ENCODE measurements around the gene STON2. TPM values are rescaled to one million over a fixed set of nuclear protein-coding genes. Genes with fewer than 3 reads are reported as not detected.

STON2 gene
- total and polyA plus RNA-seq, 4 donors, result 1.9 to 30.0 (median 7.3) TPM

GRCh38 chr14:81392976-81393643, 7.0 kb downstream of the STON2 start:
- H3K4me1 ChIP-seq (ENCODE audit: control insufficient read depth in 4 of 4, insufficient read depth in 4 of 4, low read length in 3 of 4), result peaks cover 0 to under 1% (median 0%) of the 10 kb centered on the region in 4 donors
- DNase-seq (ENCODE audit: low spot score), result no peak
- 87% methylated on average over 6 of the region's 6 CpGs for WGBS
- H3K4me3 ChIP-seq (ENCODE audit: low read depth in 1 of 3, low read length in 3 of 3), result no peak overlapping the region
- H3K9me3 ChIP-seq (ENCODE audit: control insufficient read depth in 4 of 4, low read length in 3 of 4), result no peaks in the 10 kb centered on the region
- no peak for TF ChIP-seq SP1 (IDR thresholded peaks at IDR 0.05)
- no peak overlapping the region for H3K27ac ChIP-seq (ENCODE audit: low read depth in 1 of 2, low read length in 2 of 2)
- peaks cover 0 to 8% (median 2%) of the 10 kb centered on the region in 4 donors for H3K36me3 ChIP-seq (ENCODE audit: control insufficient read depth in 4 of 4, insufficient read depth in 3 of 4, low read depth in 1 of 4, low read length in 3 of 4)
- no peaks in the 10 kb centered on the region for H3K27me3 ChIP-seq (ENCODE audit: control insufficient read depth in 4 of 4, insufficient read depth in 4 of 4, low read length in 3 of 4)
- H3K9ac ChIP-seq (ENCODE audit: low read depth in 1 of 2, low read length in 2 of 2), result no peak overlapping the region

DNA sequence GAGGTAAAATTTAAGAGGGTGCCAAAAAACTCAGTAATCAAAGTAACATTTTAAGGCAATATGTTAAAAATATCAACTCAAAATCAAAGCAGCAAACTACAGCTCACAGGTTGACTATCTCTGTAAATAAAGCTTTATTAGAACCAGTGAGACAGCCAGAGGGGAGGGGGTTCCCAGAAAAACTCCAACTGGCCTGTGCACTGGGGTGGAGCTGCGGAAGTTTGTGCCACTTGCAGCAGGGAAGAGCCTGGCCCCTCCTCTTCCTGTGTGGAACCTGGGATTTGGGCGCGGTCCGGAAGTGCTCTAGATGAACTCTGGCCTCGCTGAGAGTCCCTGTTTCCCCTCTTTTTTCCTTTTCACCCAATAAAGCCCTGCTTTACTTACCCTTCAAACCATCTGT, 8.1 kb downstream of the STON2 start:
- no peak for DNase-seq (ENCODE audit: low spot score)
- Histone ChIP-seq H3K4me1 (ENCODE audit: control insufficient read depth in 4 of 4, insufficient read depth in 4 of 4, low read length in 3 of 4) (no peaks in the 10 kb centered on the region), H3K9ac (ENCODE audit: low read depth in 1 of 2, low read length in 2 of 2) (no peak overlapping the region), H3K4me3 (ENCODE audit: low read depth in 1 of 3, low read length in 3 of 3) (no peak overlapping the region), H3K27ac (ENCODE audit: low read depth in 1 of 2, low read length in 2 of 2) (no peak overlapping the region), H3K9me3 (ENCODE audit: control insufficient read depth in 4 of 4, low read length in 3 of 4) (no peaks in the 10 kb centered on the region), H3K36me3 (ENCODE audit: control insufficient read depth in 4 of 4, insufficient read depth in 3 of 4, low read depth in 1 of 4, low read length in 3 of 4) (peaks cover 0 to 8% (median 2%) of the 10 kb centered on the region in 4 donors), H3K27me3 (ENCODE audit: control insufficient read depth in 4 of 4, insufficient read depth in 4 of 4, low read length in 3 of 4) (no peaks in the 10 kb centered on the region)
- 80% methylated on average over 5 of the region's 5 CpGs for WGBS
- no peak for TF ChIP-seq GABPA (IDR thresholded peaks at IDR 0.05 in 1 of 2, conservative IDR thresholded peaks at IDR 0.05 in 1 of 2)
- TF ChIP-seq FOXA2 (IDR thresholded peaks at IDR 0.05), result no peak
- TF ChIP-seq JUND (IDR thresholded peaks at IDR 0.05), result no peak
- no peak for TF ChIP-seq RXRA (IDR thresholded peaks at IDR 0.05)
- TF ChIP-seq EGR1 (IDR thresholded peaks at IDR 0.05; ENCODE audit: low read depth in 2 of 2), result no peak

DNA sequence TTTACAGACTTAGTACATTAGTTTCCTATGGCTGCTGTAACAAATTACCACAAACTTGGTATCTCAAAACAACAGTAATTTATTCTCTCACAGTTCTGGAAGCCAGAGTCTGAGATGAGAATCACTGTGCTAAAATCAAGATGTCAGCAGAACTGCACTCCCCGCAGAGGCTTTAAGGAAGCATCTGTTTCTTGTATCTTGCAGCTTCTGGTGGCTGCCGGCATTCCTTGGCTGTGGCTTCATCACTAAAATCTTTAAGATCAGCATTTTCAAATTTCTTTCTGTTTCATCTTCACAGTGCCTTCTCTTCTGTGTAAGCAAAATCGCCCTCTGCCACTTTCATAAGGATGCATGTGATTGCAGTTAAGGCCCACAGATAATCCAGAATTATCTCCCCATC, 9.4 kb downstream of the STON2 start:
- H3K9ac ChIP-seq (ENCODE audit: low read depth in 1 of 2, low read length in 2 of 2), result no peak overlapping the region
- no peaks in the 10 kb centered on the region for H3K27me3 ChIP-seq (ENCODE audit: control insufficient read depth in 4 of 4, insufficient read depth in 4 of 4, low read length in 3 of 4)
- H3K27ac ChIP-seq (ENCODE audit: low read depth in 1 of 2, low read length in 2 of 2), result no peak overlapping the region
- H3K4me1 ChIP-seq (ENCODE audit: control insufficient read depth in 4 of 4, insufficient read depth in 4 of 4, low read length in 3 of 4), result no peaks in the 10 kb centered on the region
- TF ChIP-seq NR2F2 (IDR thresholded peaks at IDR 0.05) (no peak), MAX (IDR thresholded peaks at IDR 0.05) (no peak)
- H3K9me3 ChIP-seq (ENCODE audit: control insufficient read depth in 4 of 4, low read length in 3 of 4), result no peaks in the 10 kb centered on the region
- no peak overlapping the region for H3K4me3 ChIP-seq (ENCODE audit: low read depth in 1 of 3, low read length in 3 of 3)
- 82% methylated on average over 3 of the region's 3 CpGs for WGBS
- peaks cover 0 to 6% (median 2%) of the 10 kb centered on the region in 4 donors for H3K36me3 ChIP-seq (ENCODE audit: control insufficient read depth in 4 of 4, insufficient read depth in 3 of 4, low read depth in 1 of 4, low read length in 3 of 4)
- no peak for DNase-seq (ENCODE audit: low spot score)

GRCh38 chr14:81388336-81388735, 11.8 kb downstream of the STON2 start:
- TF ChIP-seq SP1 (IDR thresholded peaks at IDR 0.05) (no peak), RAD21 (IDR thresholded peaks at IDR 0.05) (no peak), RXRA (IDR thresholded peaks at IDR 0.05) (no peak)
- 96% methylated on average over 2 of the region's 2 CpGs for WGBS
- H3K4me3 ChIP-seq (ENCODE audit: low read depth in 1 of 3, low read length in 3 of 3), result no peak overlapping the region
- no peaks in the 10 kb centered on the region for H3K27me3 ChIP-seq (ENCODE audit: control insufficient read depth in 4 of 4, insufficient read depth in 4 of 4, low read length in 3 of 4)
- peaks cover 0 to 1% (median 0%) of the 10 kb centered on the region in 4 donors for H3K36me3 ChIP-seq (ENCODE audit: control insufficient read depth in 4 of 4, insufficient read depth in 3 of 4, low read depth in 1 of 4, low read length in 3 of 4)
- H3K27ac ChIP-seq (ENCODE audit: low read depth in 1 of 2, low read length in 2 of 2), result no peak overlapping the region
- H3K9ac ChIP-seq (ENCODE audit: low read depth in 1 of 2, low read length in 2 of 2), result no peak overlapping the region
- no peaks in the 10 kb centered on the region for H3K9me3 ChIP-seq (ENCODE audit: control insufficient read depth in 4 of 4, low read length in 3 of 4)
- DNase-seq (ENCODE audit: low spot score), result no peak
- H3K4me1 ChIP-seq (ENCODE audit: control insufficient read depth in 4 of 4, insufficient read depth in 4 of 4, low read length in 3 of 4), result no peaks in the 10 kb centered on the region
